Measurements from ENCODE around the gene TMEM9.

The TMEM9 gene

GRCh38 chr1:201186192-201186591 is 31.9 kb upstream of the TMEM9 start (continued):
- no peak for TF ChIP-seq ZNF280D (tag by site-specific recombination; IDR thresholded peaks at IDR 0.05)
- TF ChIP-seq MEIS1 (CRISPR knock-in tag; IDR thresholded peaks at IDR 0.05; ENCODE audit: borderline replicate concordance) = no peak
- TF ChIP-seq REST (tag by site-specific recombination; IDR thresholded peaks at IDR 0.05) = no peak

- no peaks in the 10 kb centered on the region for H3K4me1 ChIP-seq (ENCODE audit: control insufficient read depth, insufficient read depth, low read length)
- no peaks in the 10 kb centered on the region for H3K36me3 ChIP-seq (ENCODE audit: control insufficient read depth in 2 of 2, insufficient read depth in 1 of 2, low read length in 2 of 2)
- no peak overlapping the region for H3K27ac ChIP-seq (ENCODE audit: extremely low read depth, low read depth, low read length)
- no peaks in the 10 kb centered on the region for H3K9me3 ChIP-seq (ENCODE audit: control insufficient read depth, insufficient read depth, low read depth, low read length)
- ChIA-PET CTCF (interaction anchor here (0.6 to 1.7 kb wide), 8 partner anchors 8 to 1167 kb away, joined by 3 to 7 read pairs (median 4); no protein-coding TSS in a partner anchor), POLR2A (interaction anchor here (0.9 kb wide), 1 partner anchor 14 kb away, joined by 3 read pairs; no protein-coding TSS in a partner anchor)
- TF ChIP-seq ZNF10 (tag by site-specific recombination; IDR thresholded peaks at IDR 0.05) = no peak
- TF ChIP-seq SALL2 (tag by site-specific recombination; IDR thresholded peaks at IDR 0.05; ENCODE audit: borderline replicate concordance) = no peak
- no peak for TF ChIP-seq ZNF138 (tag by site-specific recombination; IDR thresholded peaks at IDR 0.05; ENCODE audit: borderline replicate concordance)
- TF ChIP-seq ZNF202 (tag by site-specific recombination; IDR thresholded peaks at IDR 0.05; ENCODE audit: borderline replicate concordance) = no peak
- no peak for TF ChIP-seq IKZF3 (tag by site-specific recombination; IDR thresholded peaks at IDR 0.05)
- TF ChIP-seq ZNF223 (tag by site-specific recombination; IDR thresholded peaks at IDR 0.05) = no peak
- TF ChIP-seq SCRT2 (tag by site-specific recombination; IDR thresholded peaks at IDR 0.05) = no peak
- TF ChIP-seq ZNF621 (tag by site-specific recombination; IDR thresholded peaks at IDR 0.05) = no peak
- no peak for TF ChIP-seq ZNF510 (tag by site-specific recombination; IDR thresholded peaks at IDR 0.05; ENCODE audit: insufficient replicate concordance)
- no peak for TF ChIP-seq ZNF580 (tag by site-specific recombination; IDR thresholded peaks at IDR 0.05)
- TF ChIP-seq ZNF610 (tag by site-specific recombination; IDR thresholded peaks at IDR 0.05; ENCODE audit: borderline replicate concordance) = no peak
- no peak for TF ChIP-seq ZNF266 (tag by site-specific recombination; IDR thresholded peaks at IDR 0.05; ENCODE audit: low read depth)
- no peak for TF ChIP-seq ZNF37A (tag by site-specific recombination; IDR thresholded peaks at IDR 0.05)
- H3K4me3 ChIP-seq (ENCODE audit: low read depth, low read length) = no peak overlapping the region
Observed at GRCh38 chr1:201185527-201186128, 31.4 kb upstream of the TMEM9 start.

- Histone ChIP-seq H3K9me3 (ENCODE audit: control insufficient read depth, insufficient read depth, low read depth, low read length) (no peaks in the 10 kb centered on the region), H3K36me3 (ENCODE audit: control insufficient read depth in 2 of 2, insufficient read depth in 1 of 2, low read length in 2 of 2) (no peaks in the 10 kb centered on the region), H3K4me3 (ENCODE audit: low read depth, low read length) (no peak overlapping the region), H3K4me1 (ENCODE audit: control insufficient read depth, insufficient read depth, low read length) (no peaks in the 10 kb centered on the region), H3K27ac (ENCODE audit: extremely low read depth, low read depth, low read length) (no peak overlapping the region)
- TF ChIP-seq MZF1 (tag by site-specific recombination; IDR thresholded peaks at IDR 0.05; ENCODE audit: borderline replicate concordance) = no peak
- 0 out of 2 replicates have a peak, but pooled peaks have one; percentile 3 for TF ChIP-seq ZNF654 (tag by site-specific recombination; IDR thresholded peaks at IDR 0.05; ENCODE audit: low read depth)
- ChIA-PET CTCF (interaction anchor here (0.6 to 1.7 kb wide), 9 partner anchors 8 to 637 kb away, joined by 3 to 7 read pairs (median 4); no protein-coding TSS in a partner anchor), POLR2A (interaction anchor here (0.9 kb wide), 1 partner anchor 14 kb away, joined by 3 read pairs; no protein-coding TSS in a partner anchor)
Observed at GRCh38 chr1:201185123-201185453, 30.8 kb upstream of the TMEM9 start.

All from HEK293 (cell line).